ENCODE data around the gene ABCG1.
A peak's percentile ranks its signal among the peaks of the same experiment; 100 is the strongest.

ABCG1 gene

DNA sequence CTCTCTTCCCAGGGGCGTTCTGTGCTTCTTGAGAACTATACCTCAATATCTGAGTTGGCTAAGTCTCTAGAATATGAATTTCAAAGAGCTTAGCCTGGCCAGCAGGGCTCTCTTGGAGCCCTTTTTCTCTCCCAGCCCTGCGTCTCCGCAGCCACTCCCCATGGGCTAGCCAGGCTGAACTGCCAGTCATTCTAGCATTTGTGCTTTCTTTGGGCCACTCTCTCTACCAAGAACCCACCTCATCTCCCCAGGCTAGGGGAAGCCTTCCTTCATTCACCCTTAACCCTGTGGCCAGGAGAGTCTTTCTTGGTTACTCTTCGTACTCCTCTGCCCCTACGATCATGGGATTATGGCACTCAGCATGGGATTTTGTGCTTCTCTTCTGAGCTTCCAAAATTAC lies 18.2 kb downstream of the ABCG1 start:
- no peak for DNase-seq (ENCODE audit: extremely low read depth, insufficient read length)
- Histone ChIP-seq H3K4me3 (replicated peaks; ENCODE audit: low read depth, low read length) (no peak overlapping the region), H3K27me3 (replicated peaks; ENCODE audit: control insufficient read depth, insufficient read depth, low read length) (no peaks in the 10 kb centered on the region), H3K36me3 (ENCODE audit: control insufficient read depth, insufficient read depth, low read length) (no peaks in the 10 kb centered on the region)
- TF ChIP-seq, protein P1, sequence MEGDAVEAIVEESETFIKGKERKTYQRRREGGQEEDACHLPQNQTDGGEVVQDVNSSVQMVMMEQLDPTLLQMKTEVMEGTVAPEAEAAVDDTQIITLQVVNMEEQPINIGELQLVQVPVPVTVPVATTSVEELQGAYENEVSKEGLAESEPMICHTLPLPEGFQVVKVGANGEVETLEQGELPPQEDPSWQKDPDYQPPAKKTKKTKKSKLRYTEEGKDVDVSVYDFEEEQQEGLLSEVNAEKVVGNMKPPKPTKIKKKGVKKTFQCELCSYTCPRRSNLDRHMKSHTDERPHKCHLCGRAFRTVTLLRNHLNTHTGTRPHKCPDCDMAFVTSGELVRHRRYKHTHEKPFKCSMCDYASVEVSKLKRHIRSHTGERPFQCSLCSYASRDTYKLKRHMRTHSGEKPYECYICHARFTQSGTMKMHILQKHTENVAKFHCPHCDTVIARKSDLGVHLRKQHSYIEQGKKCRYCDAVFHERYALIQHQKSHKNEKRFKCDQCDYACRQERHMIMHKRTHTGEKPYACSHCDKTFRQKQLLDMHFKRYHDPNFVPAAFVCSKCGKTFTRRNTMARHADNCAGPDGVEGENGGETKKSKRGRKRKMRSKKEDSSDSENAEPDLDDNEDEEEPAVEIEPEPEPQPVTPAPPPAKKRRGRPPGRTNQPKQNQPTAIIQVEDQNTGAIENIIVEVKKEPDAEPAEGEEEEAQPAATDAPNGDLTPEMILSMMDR (IDR thresholded peaks at IDR 0.05; ENCODE audit: insufficient read depth, low read length, poor library complexity, severe bottlenecking), result no peak

DNA sequence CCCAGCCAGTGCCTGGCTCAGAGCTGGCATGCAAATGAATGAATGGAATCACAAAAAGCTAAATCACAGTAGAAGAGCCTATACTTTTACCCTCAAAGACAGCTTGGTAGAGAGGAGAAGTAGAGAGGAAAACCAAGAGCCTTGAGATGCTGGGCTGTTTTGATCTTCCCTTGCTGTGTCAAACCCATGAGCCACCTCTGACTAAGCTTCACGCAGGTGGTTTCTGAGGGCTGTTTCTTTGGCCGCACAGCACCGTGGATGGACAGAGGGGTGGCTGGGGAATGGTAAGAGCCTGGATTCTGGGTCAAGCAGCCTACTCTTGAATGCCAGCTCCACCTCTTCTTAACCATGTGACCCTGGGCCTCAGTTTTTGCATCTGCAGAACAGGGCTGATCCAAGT lies 18.6 kb downstream of the ABCG1 start:
- H3K36me3 ChIP-seq (ENCODE audit: control insufficient read depth, insufficient read depth, low read length), result no peaks in the 10 kb centered on the region
- no peaks in the 10 kb centered on the region for H3K27me3 ChIP-seq (replicated peaks; ENCODE audit: control insufficient read depth, insufficient read depth, low read length)
- TF ChIP-seq, protein P1 (IDR thresholded peaks at IDR 0.05; ENCODE audit: insufficient read depth, low read length, poor library complexity, severe bottlenecking), result no peak
- DNase-seq (ENCODE audit: extremely low read depth, insufficient read length), result no peak
- H3K4me3 ChIP-seq (replicated peaks; ENCODE audit: low read depth, low read length), result no peak overlapping the region

DNA sequence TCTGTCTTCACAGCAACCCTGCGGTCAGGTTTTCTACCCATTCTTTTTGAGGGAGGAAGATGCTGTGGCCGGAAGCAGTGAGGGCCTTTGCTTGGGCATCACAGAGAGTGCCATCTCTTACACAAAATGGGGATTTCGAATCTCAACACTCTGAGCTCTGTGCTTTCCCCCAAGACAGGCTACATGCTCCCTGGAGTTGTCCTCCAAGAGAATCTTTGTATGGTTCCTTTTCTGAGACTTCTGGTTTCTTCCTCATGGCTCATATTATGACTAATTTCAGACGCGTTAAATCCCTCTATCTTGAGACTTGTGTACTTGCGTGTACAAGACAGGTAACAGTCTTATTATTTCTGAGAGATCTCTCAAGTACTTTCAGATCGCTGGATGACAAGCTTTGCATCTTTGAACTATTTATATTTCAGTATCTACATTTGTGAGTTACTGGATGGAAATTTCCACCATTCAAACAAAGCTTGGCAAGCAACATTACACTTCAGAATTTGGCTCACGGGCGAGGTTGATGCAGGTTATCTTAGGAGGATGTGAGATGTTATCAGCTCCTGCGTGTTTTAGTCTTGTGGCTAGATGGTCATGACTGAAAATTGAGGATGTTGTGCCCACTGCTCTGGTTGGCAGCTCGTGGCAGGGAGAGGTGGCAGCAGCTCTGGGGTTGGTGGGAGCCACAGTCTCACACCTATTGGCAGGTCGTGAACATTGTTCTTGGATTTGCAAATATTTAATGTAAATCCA lies 19.4 kb downstream of the ABCG1 start:
- TF ChIP-seq, protein P1 (IDR thresholded peaks at IDR 0.05; ENCODE audit: insufficient read depth, low read length, poor library complexity, severe bottlenecking), result no peak
- Histone ChIP-seq H3K4me3 (replicated peaks; ENCODE audit: low read depth, low read length) (no peak overlapping the region), H3K36me3 (ENCODE audit: control insufficient read depth, insufficient read depth, low read length) (no peaks in the 10 kb centered on the region), H3K27me3 (replicated peaks; ENCODE audit: control insufficient read depth, insufficient read depth, low read length) (no peaks in the 10 kb centered on the region; the same call in 1 of the 2 replicates)
- peak; percentile 46 for DNase-seq (ENCODE audit: extremely low read depth, insufficient read length)

DNA sequence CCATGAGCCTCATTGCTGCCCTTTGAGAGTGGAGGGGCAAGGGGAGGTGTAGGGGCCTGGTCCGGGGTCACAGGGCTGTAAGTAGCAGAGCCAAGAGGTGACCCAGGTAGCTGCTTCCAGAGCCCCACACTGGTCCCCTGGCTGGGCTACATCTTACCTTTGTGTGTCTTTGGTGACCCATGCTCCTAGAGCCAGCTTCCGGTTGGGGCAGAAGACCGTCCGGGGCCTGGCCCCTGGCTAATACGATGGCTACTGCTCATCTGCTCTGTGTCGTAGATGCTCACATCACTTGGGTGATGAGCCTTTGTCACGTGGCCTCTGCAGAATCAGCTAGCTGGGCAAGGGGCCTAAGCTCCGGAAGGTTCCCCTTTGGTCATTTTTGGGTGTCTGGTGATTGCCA lies 20.6 kb downstream of the ABCG1 start:
- H3K36me3 ChIP-seq (ENCODE audit: control insufficient read depth, insufficient read depth, low read length), result no peaks in the 10 kb centered on the region
- no peak for DNase-seq (ENCODE audit: extremely low read depth, insufficient read length)
- H3K27me3 ChIP-seq (replicated peaks; ENCODE audit: control insufficient read depth, insufficient read depth, low read length), result no peaks in the 10 kb centered on the region; the same call in 1 of the 2 replicates
- TF ChIP-seq, protein P1 (IDR thresholded peaks at IDR 0.05; ENCODE audit: insufficient read depth, low read length, poor library complexity, severe bottlenecking), result no peak
- H3K4me3 ChIP-seq (replicated peaks; ENCODE audit: low read depth, low read length), result no peak overlapping the region

DNA sequence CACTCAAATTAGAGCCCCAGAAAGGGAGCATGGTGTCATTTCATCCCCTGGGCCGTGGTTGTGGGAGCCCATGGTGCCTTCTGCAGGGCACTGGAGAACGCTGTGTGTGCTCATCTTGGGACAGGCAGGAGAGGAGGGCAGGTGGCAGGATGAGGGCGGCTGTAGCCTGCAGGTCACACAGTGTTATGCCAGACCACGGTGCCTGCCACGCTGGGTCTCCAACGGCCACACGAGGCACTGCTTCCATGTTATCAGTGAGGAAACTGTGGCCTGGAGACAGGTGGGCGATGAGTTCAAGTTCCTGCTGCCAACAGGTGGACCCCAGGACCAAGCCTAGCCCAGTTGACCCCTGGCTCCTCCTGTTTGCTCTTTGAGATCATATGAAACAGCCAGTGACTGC lies 21.0 kb downstream of the ABCG1 start:
- H3K36me3 ChIP-seq (ENCODE audit: control insufficient read depth, insufficient read depth, low read length), result no peaks in the 10 kb centered on the region
- DNase-seq (ENCODE audit: extremely low read depth, insufficient read length), result no peak
- H3K4me3 ChIP-seq (replicated peaks; ENCODE audit: low read depth, low read length), result no peak overlapping the region

More for the DNA sequence above, 21.0 kb downstream of the ABCG1 start:
- no peaks in the 10 kb centered on the region; the same call in 1 of the 2 replicates for H3K27me3 ChIP-seq (replicated peaks; ENCODE audit: control insufficient read depth, insufficient read depth, low read length)
- TF ChIP-seq, protein P1 (IDR thresholded peaks at IDR 0.05; ENCODE audit: insufficient read depth, low read length, poor library complexity, severe bottlenecking), result no peak

Data from GM06990 (cell line).